NK-92 treated with Interleukin-12 subunit alpha and Interleukin-12 subunit beta, amount 100 ng/mL, for 24 hours (cell line): ENCODE results near the gene DYTN.

ENCODE experiments used
- DNase-seq: peaks from one replicate; lab custom pipeline; 2025; lab: John Stamatoyannopoulos, UW

The DYTN gene

GRCh38 chr2:206698811-206699210 is 19.4 kb downstream of the DYTN start:
- no peak for DNase-seq

- no peak for DNase-seq
Observed at GRCh38 chr2:206696910-206697309, 21.3 kb downstream of the DYTN start.

DNA sequence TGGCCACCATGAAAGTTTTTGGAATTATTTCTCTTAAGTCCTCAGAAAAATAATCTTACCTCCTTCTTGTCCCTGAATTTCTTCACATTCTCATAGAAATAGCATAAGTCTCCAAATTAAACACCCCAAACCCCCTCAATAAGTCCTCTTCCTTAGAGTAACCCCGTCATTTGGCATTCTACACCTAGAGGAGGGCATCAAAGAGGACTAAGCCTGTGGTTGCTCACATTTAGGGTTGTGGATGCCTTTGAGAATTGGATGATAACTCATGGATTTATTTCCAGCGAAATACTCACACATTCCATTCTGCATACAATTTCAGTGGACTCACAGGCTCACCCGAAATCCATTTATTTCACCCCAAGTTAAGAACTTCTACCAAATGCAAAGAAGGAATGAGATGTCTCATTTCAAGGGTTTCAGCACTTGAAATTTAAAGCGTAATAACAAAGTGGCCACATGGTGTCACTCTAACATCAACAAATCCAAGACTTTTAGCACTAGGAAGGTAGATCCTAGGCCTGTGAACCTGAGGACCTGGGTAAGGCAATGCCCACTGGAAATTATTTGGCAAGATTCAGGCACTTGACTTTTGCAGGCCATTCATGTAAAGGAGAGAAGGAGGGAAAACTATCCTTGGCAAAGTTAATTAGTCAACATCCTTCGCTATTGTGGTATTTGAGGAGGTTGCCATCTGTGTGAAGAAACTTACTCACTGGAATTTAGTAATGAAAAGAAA is 24.6 kb downstream of the DYTN start:
- DNase-seq: no peak

- no peak for DNase-seq
Observed at GRCh38 chr2:206692971-206693370, 25.2 kb downstream of the DYTN start.

- no peak for DNase-seq
Observed at GRCh38 chr2:206688990-206689389, 29.2 kb downstream of the DYTN start.

DNA sequence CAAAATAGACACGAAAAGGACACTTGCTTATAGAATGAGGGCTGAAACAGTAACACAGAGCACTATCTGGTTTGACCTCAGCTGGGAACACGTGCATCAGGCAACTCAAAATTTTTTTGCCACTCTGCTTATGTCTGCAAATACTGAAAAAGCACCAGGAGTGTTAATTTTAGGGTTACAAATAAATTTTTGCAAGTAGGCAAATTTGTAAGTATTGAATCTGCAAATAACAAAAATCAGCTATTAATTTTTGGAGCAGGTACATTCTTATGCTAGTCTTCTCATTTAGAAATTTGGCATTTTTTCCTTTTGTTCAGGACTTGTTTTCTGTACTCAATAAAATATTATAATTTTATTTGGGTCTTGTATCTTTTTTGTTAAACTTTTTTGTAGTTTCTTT is 29.7 kb downstream of the DYTN start:
- no peak for DNase-seq

GRCh38 chr2:206683546-206683945 is 34.6 kb downstream of the DYTN start:
- no peak for DNase-seq

DNA sequence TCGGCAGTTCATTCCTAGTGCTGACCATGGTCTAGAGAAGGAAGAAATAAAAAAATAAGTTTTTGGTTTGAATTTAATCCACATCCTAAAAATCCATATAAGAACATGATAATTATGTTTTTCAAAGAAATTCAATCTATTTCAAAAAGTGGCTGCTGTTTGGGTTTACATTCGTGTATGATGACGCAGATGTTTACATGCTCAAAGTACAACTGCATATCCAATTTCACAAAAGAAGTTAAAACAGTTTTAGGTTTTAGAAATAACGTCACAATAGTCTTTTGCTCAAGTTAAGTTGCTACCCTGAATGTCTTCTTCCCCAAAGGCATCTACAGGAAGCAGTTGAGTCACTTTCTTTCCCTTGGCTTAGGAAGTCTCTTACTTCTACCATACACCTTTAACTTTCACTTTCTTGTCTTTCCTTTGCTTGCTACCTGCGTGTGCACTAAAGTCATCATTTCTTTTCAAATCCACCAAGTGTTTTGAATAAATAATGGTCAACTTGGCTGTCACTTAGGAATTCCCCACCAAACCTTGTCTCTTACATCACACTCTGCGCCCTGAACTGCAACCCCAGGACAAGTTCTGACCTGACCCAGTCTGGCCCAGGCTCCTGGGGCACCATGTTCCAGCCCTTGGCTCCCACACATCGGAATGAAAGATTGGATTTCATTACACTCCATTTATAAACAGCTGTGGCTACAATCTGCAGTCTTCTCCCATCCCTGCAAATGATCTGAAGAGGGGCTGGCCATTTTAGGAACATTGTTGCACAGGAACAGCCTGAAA is 47.5 kb downstream of the DYTN start:
- no peak for DNase-seq

DNA sequence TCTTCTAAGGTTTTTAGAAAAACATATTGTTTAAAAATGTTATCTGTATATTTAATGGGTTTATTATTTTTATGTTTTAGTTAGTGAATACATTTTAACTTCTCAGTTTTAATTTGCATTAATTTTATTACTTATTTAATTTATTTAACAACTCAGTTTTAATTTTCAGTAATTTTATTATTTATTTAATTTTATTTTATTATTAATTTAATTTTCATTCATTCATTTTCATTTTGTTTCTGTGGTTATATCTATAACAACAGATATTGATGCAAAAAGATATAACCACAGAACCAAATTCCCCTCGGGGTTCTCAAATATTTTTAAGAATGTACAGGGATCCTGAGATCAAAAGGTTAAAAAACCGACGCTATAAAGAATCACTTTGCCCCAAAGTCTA is 52.9 kb downstream of the DYTN start:
- DNase-seq: no peak

GRCh38 chr2:206657087-206657486 is 61.1 kb downstream of the DYTN start:
- DNase-seq: peak; percentile 6

DNA sequence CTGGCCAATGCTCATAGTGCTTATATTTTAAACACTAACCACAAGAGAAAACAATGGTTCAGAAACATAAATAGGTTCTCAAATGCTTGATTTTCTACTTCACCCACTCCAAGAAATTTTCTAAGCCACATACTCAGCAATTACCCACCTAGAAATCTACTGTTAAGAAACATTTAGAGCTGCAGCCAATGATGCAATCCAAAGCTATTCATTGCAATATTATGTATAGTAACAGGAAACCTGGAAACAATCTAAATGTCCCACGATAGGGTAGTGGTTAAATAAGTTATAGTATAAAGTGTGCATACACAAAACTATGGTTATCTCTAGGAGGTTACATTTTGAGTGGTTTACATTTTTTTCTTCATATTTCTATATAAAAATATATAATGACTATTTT is 70.2 kb downstream of the DYTN start:
- DNase-seq: no peak

- DNase-seq: no peak
Observed at GRCh38 chr2:206642075-206643025, 75.8 kb downstream of the DYTN start, which contains the start of gene FAM237A. FAM237A (plus strand) TSS chr2:206642487; CDS start chr2:206644237, 1,750 bp downstream.

DNA sequence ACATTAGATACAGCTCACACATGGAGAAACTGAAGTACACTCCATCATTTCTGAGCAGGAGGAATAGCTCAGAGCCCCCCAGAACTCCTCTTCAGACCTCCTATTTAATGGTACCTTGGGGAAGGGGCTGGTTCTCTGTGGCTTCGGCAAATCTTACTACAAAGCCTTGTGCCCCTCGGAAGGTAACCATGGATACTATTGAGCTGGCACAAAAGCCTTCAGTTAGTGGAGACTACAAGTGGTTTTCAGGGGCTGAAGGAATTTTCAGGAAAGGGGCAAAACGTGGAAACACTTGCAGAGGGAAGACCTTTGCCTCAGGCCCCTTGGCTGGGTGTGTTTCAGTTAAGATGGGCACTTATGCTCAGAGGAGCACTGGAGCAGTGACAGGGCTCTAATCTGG is 77.0 kb downstream of the DYTN start:
- DNase-seq: no peak

DNA sequence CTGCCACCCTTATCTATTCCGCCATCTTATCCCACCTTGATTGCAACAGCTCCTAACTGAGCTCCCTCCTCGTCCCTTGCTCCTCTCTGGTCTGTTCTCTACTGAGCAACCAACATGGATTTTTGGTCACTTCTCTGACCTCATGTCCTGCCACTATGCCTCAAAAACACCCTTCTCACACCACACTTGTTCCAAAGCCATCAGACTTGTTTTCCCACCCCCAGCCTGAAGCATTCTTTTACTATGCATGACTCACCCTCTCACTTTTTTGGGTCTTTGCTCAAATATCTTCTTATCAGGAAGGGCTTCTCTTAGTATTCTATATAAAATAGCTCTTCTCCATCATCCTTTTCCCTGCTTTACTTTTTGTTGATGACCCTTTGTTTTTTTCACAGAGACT is 78.6 kb downstream of the DYTN start:
- DNase-seq: no peak

DNA sequence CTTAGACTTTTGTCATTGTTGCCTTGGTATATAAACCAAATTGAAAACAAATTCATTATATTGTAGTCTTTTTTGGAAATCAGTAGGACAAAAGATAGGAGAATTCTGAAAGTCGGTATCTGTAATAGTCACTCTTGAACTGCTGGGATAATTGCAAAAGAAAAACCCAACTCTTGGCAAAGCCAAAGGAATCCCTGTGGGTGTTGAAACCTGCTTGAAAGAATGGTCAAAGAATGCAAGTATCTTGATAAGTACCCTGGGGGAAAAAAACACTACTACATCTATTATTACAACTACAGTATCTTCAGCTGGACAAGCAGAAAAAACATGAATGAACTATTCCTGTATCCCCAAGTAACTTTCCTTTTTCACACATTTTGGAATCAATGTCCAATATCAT is 83.2 kb downstream of the DYTN start:
- no peak for DNase-seq

DNA sequence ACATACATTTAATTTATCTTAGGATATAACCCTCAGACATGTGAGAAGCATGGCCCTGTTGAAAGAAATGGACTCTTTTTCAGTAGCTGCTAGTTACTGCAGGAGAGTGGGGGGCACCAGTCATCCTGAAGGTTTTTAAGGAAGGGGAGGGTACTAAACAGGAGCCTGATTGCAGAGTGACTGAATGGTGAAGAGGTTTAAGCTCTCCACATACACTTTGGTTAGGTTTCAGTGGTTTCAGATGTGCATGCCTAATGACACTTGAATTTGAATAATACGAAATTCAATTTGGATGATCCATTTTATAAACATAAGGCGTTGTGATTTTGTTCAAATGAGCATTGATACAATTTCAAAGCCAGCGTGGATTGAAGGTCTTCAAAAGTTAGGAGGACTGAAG is 86.9 kb downstream of the DYTN start:
- no peak for DNase-seq

GRCh38 chr2:206627632-206628031 is 90.6 kb downstream of the DYTN start:
- no peak for DNase-seq

GRCh38 chr2:206626108-206626507 is 92.1 kb downstream of the DYTN start:
- DNase-seq: no peak

GRCh38 chr2:206619011-206619410 is 99.2 kb downstream of the DYTN start:
- no peak for DNase-seq

DNA sequence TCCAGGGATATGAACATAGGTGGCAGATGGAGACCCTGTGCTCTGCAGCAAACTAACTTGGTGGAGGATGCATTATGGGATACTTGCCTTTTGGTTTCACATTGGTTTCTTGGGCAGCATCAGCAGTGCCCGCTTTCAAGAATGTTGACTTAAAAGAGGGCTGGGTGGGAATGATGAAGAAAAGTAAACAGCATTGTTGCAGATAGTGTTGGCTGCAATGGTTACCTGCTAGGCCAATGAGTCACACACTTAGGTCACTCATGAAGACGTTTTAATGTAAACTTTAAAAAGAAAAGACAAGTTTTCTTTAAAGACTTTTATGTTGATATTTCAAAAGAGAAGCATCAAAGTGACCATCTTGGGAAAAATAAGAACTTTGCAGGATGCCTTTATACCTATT is 102.0 kb downstream of the DYTN start:
- DNase-seq: no peak

DNA sequence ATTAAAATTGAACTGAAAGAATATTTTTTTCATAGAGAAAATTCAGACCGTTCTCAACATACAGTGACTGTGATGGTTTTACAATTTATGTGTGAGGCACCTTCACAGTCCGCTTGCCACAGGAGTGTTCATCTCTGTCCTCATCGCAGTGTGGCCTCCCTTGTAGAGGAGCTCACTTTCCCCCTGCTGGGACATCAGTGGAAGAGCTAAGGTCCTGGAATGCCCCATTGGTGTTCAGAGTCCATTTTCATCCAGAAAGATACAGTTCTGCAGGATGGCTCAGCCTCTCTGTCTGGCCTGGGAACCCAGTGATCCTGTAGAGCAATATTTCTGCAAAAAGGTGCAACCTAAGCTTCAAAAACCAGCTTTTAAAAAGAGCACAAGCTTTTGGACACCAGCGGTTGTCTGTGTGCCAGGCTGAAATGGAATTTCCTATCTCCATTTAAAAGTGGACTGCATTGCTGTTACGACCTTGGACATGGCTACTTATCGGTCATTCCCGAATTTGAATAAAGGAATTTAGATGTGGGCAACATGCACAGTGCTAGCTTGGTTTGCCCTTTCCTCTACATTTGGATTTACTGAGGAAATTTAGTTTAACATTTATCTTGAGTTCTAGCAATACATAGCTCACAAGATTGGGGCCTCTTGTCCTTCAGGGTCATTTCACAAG is 102.6 kb downstream of the DYTN start:
- no peak for DNase-seq

DNA sequence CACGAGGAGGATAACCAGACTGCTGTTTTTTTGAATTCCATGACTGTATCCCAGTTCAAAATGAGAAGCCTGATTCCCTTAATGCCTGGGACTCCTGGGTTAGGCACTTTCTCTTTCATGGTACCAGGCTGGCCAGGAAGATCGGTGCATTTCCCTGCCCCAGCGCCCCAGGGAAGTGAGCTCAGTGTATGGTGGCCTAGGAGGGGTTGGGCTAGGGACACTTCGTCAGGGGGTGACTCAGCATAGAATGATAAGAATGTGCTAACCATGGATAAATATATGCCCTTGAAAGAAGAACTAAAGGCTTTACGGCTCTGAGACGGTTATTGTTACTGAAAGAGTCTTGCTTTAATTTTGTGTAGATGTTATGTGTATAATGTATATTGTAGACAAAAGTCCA is 103.4 kb downstream of the DYTN start:
- DNase-seq: no peak
